ENCODE measurements around the gene OR52L1.

GRCh38 chr11:6022956-6023355 lies 36.2 kb upstream of the OR52L1 start:
- TF ChIP-seq CTCF (IDR thresholded peaks at IDR 0.05; ENCODE audit: low read depth, low read length, missing input control) (peak; percentile 68), ATF3 (IDR thresholded peaks at IDR 0.05) (no peak), RXRA (IDR thresholded peaks at IDR 0.05) (no peak), GABPA (IDR thresholded peaks at IDR 0.05 in 1 of 2, conservative IDR thresholded peaks at IDR 0.05 in 1 of 2) (no peak), HNF4A (conservative IDR thresholded peaks at IDR 0.05) (no peak), EGR1 (IDR thresholded peaks at IDR 0.05; ENCODE audit: low read depth in 2 of 2) (no peak), FOXA1 (IDR thresholded peaks at IDR 0.05) (no peak), HNF4G (IDR thresholded peaks at IDR 0.05) (no peak), REST (IDR thresholded peaks at IDR 0.05) (no peak), MAX (IDR thresholded peaks at IDR 0.05) (no peak), RAD21 (IDR thresholded peaks at IDR 0.05) (peak; percentile 88 to 94), SP1 (IDR thresholded peaks at IDR 0.05) (no peak)
